ENCODE results near the gene MS4A2. TPM values are rescaled to one million over a fixed set of nuclear protein-coding genes. Genes with fewer than 3 reads are reported as not detected.

MS4A2 gene
- total and polyA plus RNA-seq, 8 donors, result 0.04 to 6.1 (median 0.08) TPM; not detected in 1

- no peaks in the 10 kb centered on the region for H3K4me1 ChIP-seq
- H3K27me3 ChIP-seq, result no peaks in the 10 kb centered on the region
- no peak overlapping the region for H3K4me3 ChIP-seq
- no peak for DNase-seq
- no peaks in the 10 kb centered on the region for H3K36me3 ChIP-seq
- ATAC-seq, result no peak
- intact Hi-C loops (cut with DNase I), result no loop called here
- no peak overlapping the region for H3K27ac ChIP-seq
- TF ChIP-seq CTCF (IDR thresholded peaks at IDR 0.05), result no peak
- H3K9me3 ChIP-seq, result no peaks in the 10 kb centered on the region
Observed at GRCh38 chr11:60131912-60132311, 43.4 kb downstream of the MS4A2 start.

GRCh38 chr11:60133917-60134316, 45.5 kb downstream of the MS4A2 start:
- H3K9me3 ChIP-seq, result no peaks in the 10 kb centered on the region
- ATAC-seq (no peak), DNase-seq (no peak)
- H3K27ac ChIP-seq, result no peak overlapping the region
- intact Hi-C loops (cut with DNase I), result no loop called here
- H3K36me3 ChIP-seq, result no peaks in the 10 kb centered on the region
- H3K4me3 ChIP-seq, result no peak overlapping the region
- no peak for TF ChIP-seq CTCF (IDR thresholded peaks at IDR 0.05)
- H3K4me1 ChIP-seq, result no peaks in the 10 kb centered on the region
- H3K27me3 ChIP-seq, result no peaks in the 10 kb centered on the region

GRCh38 chr11:60143768-60144167, 55.3 kb downstream of the MS4A2 start:
- DNase-seq (no peak), ATAC-seq (no peak)
- intact Hi-C loops (cut with DNase I), result no loop called here
- no peaks in the 10 kb centered on the region for H3K36me3 ChIP-seq
- TF ChIP-seq CTCF (IDR thresholded peaks at IDR 0.05), result no peak
- no peak overlapping the region for H3K27ac ChIP-seq
- no peak overlapping the region for H3K4me3 ChIP-seq
- no peaks in the 10 kb centered on the region for H3K27me3 ChIP-seq
- no peaks in the 10 kb centered on the region for H3K9me3 ChIP-seq
- no peaks in the 10 kb centered on the region for H3K4me1 ChIP-seq

GRCh38 chr11:60145677-60146076, 57.2 kb downstream of the MS4A2 start:
- Histone ChIP-seq H3K4me3 (no peak overlapping the region), H3K27ac (no peak overlapping the region), H3K9me3 (no peaks in the 10 kb centered on the region), H3K4me1 (no peaks in the 10 kb centered on the region), H3K27me3 (no peaks in the 10 kb centered on the region), H3K36me3 (no peaks in the 10 kb centered on the region)
- intact Hi-C loops (cut with DNase I), result no loop called here
- DNase-seq (no peak), ATAC-seq (no peak)
- no peak for TF ChIP-seq CTCF (IDR thresholded peaks at IDR 0.05)

Other genes with a start within 250 kb of the MS4A2 start
- gene CBLIF, start 243.2 kb upstream of the MS4A2 start, total RNA-seq, result not detected
- gene CBLIF, start 243.2 kb upstream of the MS4A2 start, polyA plus RNA-seq (ENCODE audit: insufficient read length in 6 of 6), result under 1 TPM in 1 of 6 donors, not detected in 5; 0.24 TPM
- gene TCN1, start 222.2 kb upstream of the MS4A2 start, total RNA-seq, result 1 to 10 TPM in 1 of 2 donors, under 1 TPM in 1; 0.44 to 1.8 TPM
- gene TCN1, start 222.2 kb upstream of the MS4A2 start, polyA plus RNA-seq (ENCODE audit: insufficient read length in 6 of 6), result under 1 TPM in 4 of 6 donors, not detected in 2; 0.10 to 0.40 (median 0.29) TPM
- not detected for gene OOSP3, start 209.9 kb upstream of the MS4A2 start, total RNA-seq
- not detected for gene OOSP3, start 209.9 kb upstream of the MS4A2 start, polyA plus RNA-seq (ENCODE audit: insufficient read length in 6 of 6)
- not detected for gene OOSP1, start 150.2 kb upstream of the MS4A2 start, total RNA-seq
- under 1 TPM in 2 of 6 donors, not detected in 4; 0.27 to 0.31 TPM for gene OOSP1, start 150.2 kb upstream of the MS4A2 start, polyA plus RNA-seq (ENCODE audit: insufficient read length in 6 of 6)
- gene OOSP4A, start 124.6 kb upstream of the MS4A2 start, total RNA-seq, result not detected
- gene OOSP4A, start 124.6 kb upstream of the MS4A2 start, polyA plus RNA-seq (ENCODE audit: insufficient read length in 6 of 6), result not detected
- not detected for gene OOSP4B, start 71.5 kb upstream of the MS4A2 start, total RNA-seq
- gene OOSP4B, start 71.5 kb upstream of the MS4A2 start, polyA plus RNA-seq (ENCODE audit: insufficient read length in 6 of 6), result not detected
- not detected for gene OOSP2, start 48.3 kb upstream of the MS4A2 start, total RNA-seq
- not detected for gene OOSP2, start 48.3 kb upstream of the MS4A2 start, polyA plus RNA-seq (ENCODE audit: insufficient read length in 6 of 6)
- gene MS4A3, start 32.0 kb upstream of the MS4A2 start, total RNA-seq, result under 1 TPM in 1 of 2 donors, not detected in 1; 0.73 TPM
- 1 to 10 TPM in 5 of 6 donors, under 1 TPM in 1; 0.99 to 2.3 (median 1.3) TPM for gene MS4A3, start 32.0 kb upstream of the MS4A2 start, polyA plus RNA-seq (ENCODE audit: insufficient read length in 6 of 6)
- 100 to 1,000 TPM; 128 to 143 TPM for gene MS4A6A, start 94.4 kb downstream of the MS4A2 start, total RNA-seq
- gene MS4A6A, start 94.4 kb downstream of the MS4A2 start, polyA plus RNA-seq (ENCODE audit: insufficient read length in 6 of 6), result 10 to 100 TPM; 19.8 to 37.5 (median 26.7) TPM
- gene MS4A4E, start 154.5 kb downstream of the MS4A2 start, total RNA-seq, result 1 to 10 TPM; 1.4 to 2.1 TPM
- 1 to 10 TPM; 1.2 to 3.0 (median 2.2) TPM for gene MS4A4E, start 154.5 kb downstream of the MS4A2 start, polyA plus RNA-seq (ENCODE audit: insufficient read length in 6 of 6)
- gene MS4A4A, start 192.0 kb downstream of the MS4A2 start, total RNA-seq, result 10 to 100 TPM; 57.5 to 93.6 TPM
- gene MS4A4A, start 192.0 kb downstream of the MS4A2 start, polyA plus RNA-seq (ENCODE audit: insufficient read length in 6 of 6), result 10 to 100 TPM in 5 of 6 donors, 1 to 10 TPM in 1; 7.4 to 15.4 (median 12.8) TPM
- gene MS4A6E, start 238.6 kb downstream of the MS4A2 start, total RNA-seq, result 1 to 10 TPM in 1 of 2 donors, under 1 TPM in 1; 0.87 to 4.0 TPM
- not detected for gene MS4A6E, start 238.6 kb downstream of the MS4A2 start, polyA plus RNA-seq (ENCODE audit: insufficient read length in 6 of 6)